ENCODE data around the gene INCENP.

Gene INCENP

GRCh38 chr11:62147545-62147944 is 23.7 kb downstream of the INCENP start:
- H3K9me2 ChIP-seq (replicated peaks; ENCODE audit: insufficient read depth, low read length): no peaks in the 10 kb centered on the region
- no peak overlapping the region for H3K9ac ChIP-seq (ENCODE audit: low read length)
- H3K4me2 ChIP-seq (ENCODE audit: low read depth, low read length): no peak overlapping the region
- no peak overlapping the region for H2AFZ ChIP-seq (ENCODE audit: low read length)
- no peaks in the 10 kb centered on the region for H3K9me3 ChIP-seq (replicated peaks; ENCODE audit: insufficient read depth, low read length)
- H3K4me1 ChIP-seq (ENCODE audit: low read length): no peaks in the 10 kb centered on the region
- no peaks in the 10 kb centered on the region for H3F3A ChIP-seq (ENCODE audit: insufficient read depth, low read length)
- peaks cover 24% of the 10 kb centered on the region for H3K36me3 ChIP-seq (replicated peaks; ENCODE audit: insufficient read depth, low read length)
- no peaks in the 10 kb centered on the region for H3K27me3 ChIP-seq (replicated peaks; ENCODE audit: insufficient read depth, low read length)
- TF ChIP-seq EZH2phosphoT487 (IDR thresholded peaks at IDR 0.05; ENCODE audit: low read length): no peak
- TF ChIP-seq CTCF (IDR thresholded peaks at IDR 0.05; ENCODE audit: low read length): no peak
- no peak for TF ChIP-seq EZH2 (optimal IDR thresholded peaks at IDR 0.05; ENCODE audit: low read depth, low read length)
- DNase-seq: no peak
- H3K27ac ChIP-seq (ENCODE audit: low read length): no peak overlapping the region
- no peaks in the 10 kb centered on the region for H4K20me1 ChIP-seq (ENCODE audit: insufficient read depth, low read length)
- H3K79me2 ChIP-seq (ENCODE audit: low read length): peaks cover 2% of the 10 kb centered on the region; the same call in 1 of the 2 replicates
- no peak overlapping the region for H3K4me3 ChIP-seq (ENCODE audit: low read length)

GRCh38 chr11:62148271-62148980 is 24.6 kb downstream of the INCENP start:
- Histone ChIP-seq H3F3A (ENCODE audit: insufficient read depth, low read length) (no peaks in the 10 kb centered on the region), H3K27ac (ENCODE audit: low read length) (no peak overlapping the region), H3K9me2 (replicated peaks; ENCODE audit: insufficient read depth, low read length) (no peaks in the 10 kb centered on the region), H3K9ac (ENCODE audit: low read length) (no peak overlapping the region), H3K4me1 (ENCODE audit: low read length) (no peaks in the 10 kb centered on the region), H3K36me3 (replicated peaks; ENCODE audit: insufficient read depth, low read length) (peaks cover 20% of the 10 kb centered on the region), H3K27me3 (replicated peaks; ENCODE audit: insufficient read depth, low read length) (no peaks in the 10 kb centered on the region), H3K79me2 (ENCODE audit: low read length) (peaks cover 2% of the 10 kb centered on the region; the same call in 1 of the 2 replicates), H3K9me3 (replicated peaks; ENCODE audit: insufficient read depth, low read length) (no peaks in the 10 kb centered on the region), H3K4me2 (ENCODE audit: low read depth, low read length) (no peak overlapping the region), H3K4me3 (ENCODE audit: low read length) (no peak overlapping the region), H2AFZ (ENCODE audit: low read length) (no peak overlapping the region), H4K20me1 (ENCODE audit: insufficient read depth, low read length) (0 out of 2 replicates have a peak, but pooled peaks cover 3% of the 10 kb centered on the region)
- TF ChIP-seq EZH2phosphoT487 (IDR thresholded peaks at IDR 0.05; ENCODE audit: low read length): no peak
- DNase-seq: no peak

- DNase-seq: no peak
- Histone ChIP-seq H3K79me2 (ENCODE audit: low read length) (peaks cover 2% of the 10 kb centered on the region; the same call in 1 of the 2 replicates), H3K9ac (ENCODE audit: low read length) (no peak overlapping the region), H3F3A (ENCODE audit: insufficient read depth, low read length) (no peaks in the 10 kb centered on the region), H3K36me3 (replicated peaks; ENCODE audit: insufficient read depth, low read length) (peaks cover 20% of the 10 kb centered on the region), H3K27ac (ENCODE audit: low read length) (no peak overlapping the region), H3K9me3 (replicated peaks; ENCODE audit: insufficient read depth, low read length) (no peaks in the 10 kb centered on the region), H4K20me1 (ENCODE audit: insufficient read depth, low read length) (0 out of 2 replicates have a peak, but pooled peaks cover 3% of the 10 kb centered on the region), H3K4me3 (ENCODE audit: low read length) (no peak overlapping the region), H3K27me3 (replicated peaks; ENCODE audit: insufficient read depth, low read length) (no peaks in the 10 kb centered on the region), H3K4me2 (ENCODE audit: low read depth, low read length) (no peak overlapping the region), H3K9me2 (replicated peaks; ENCODE audit: insufficient read depth, low read length) (no peaks in the 10 kb centered on the region), H3K4me1 (ENCODE audit: low read length) (no peaks in the 10 kb centered on the region), H2AFZ (ENCODE audit: low read length) (no peak overlapping the region)
- no peak for TF ChIP-seq EZH2phosphoT487 (IDR thresholded peaks at IDR 0.05; ENCODE audit: low read length)
- no peak for TF ChIP-seq EZH2 (optimal IDR thresholded peaks at IDR 0.05; ENCODE audit: low read depth, low read length)
Measured at GRCh38 chr11:62149986-62150886, 26.4 kb downstream of the INCENP start.

GRCh38 chr11:62150887-62151736 is 27.3 kb downstream of the INCENP start:
- Histone ChIP-seq H3K4me2 (ENCODE audit: low read depth, low read length) (no peak overlapping the region), H2AFZ (ENCODE audit: low read length) (no peak overlapping the region), H3K4me3 (ENCODE audit: low read length) (no peak overlapping the region), H3K9me3 (replicated peaks; ENCODE audit: insufficient read depth, low read length) (no peaks in the 10 kb centered on the region), H3K27ac (ENCODE audit: low read length) (no peak overlapping the region), H3K79me2 (ENCODE audit: low read length) (no peaks in the 10 kb centered on the region), H3K4me1 (ENCODE audit: low read length) (no peaks in the 10 kb centered on the region), H3K27me3 (replicated peaks; ENCODE audit: insufficient read depth, low read length) (no peaks in the 10 kb centered on the region), H3F3A (ENCODE audit: insufficient read depth, low read length) (no peaks in the 10 kb centered on the region), H3K9ac (ENCODE audit: low read length) (no peak overlapping the region), H3K36me3 (replicated peaks; ENCODE audit: insufficient read depth, low read length) (peaks cover 20% of the 10 kb centered on the region), H3K9me2 (replicated peaks; ENCODE audit: insufficient read depth, low read length) (no peaks in the 10 kb centered on the region), H4K20me1 (ENCODE audit: insufficient read depth, low read length) (0 out of 2 replicates have a peak, but pooled peaks cover 3% of the 10 kb centered on the region)
- TF ChIP-seq EZH2phosphoT487 (IDR thresholded peaks at IDR 0.05; ENCODE audit: low read length) (no peak), EZH2 (optimal IDR thresholded peaks at IDR 0.05; ENCODE audit: low read depth, low read length) (no peak), CTCF (IDR thresholded peaks at IDR 0.05; ENCODE audit: low read length) (no peak)
- DNase-seq: no peak
